GM23248 (cell line): ENCODE data around the gene TGFBI. TPM values are rescaled to one million over a fixed set of nuclear protein-coding genes. Genes with fewer than 3 reads are reported as not detected.

Experiments
- DNase-seq: peaks from one replicate; pipeline ENCODE4 v3.0.0-alpha.2; 2015
- H2AFZ ChIP-seq: fragments of 200-600 bp; sonication (generic); 2 replicates; pipeline ENCODE4 v1.6.1; 2016; ENCODE audit warnings: antibody characterized with exemption
- H3F3A ChIP-seq: fragments of 200-600 bp; sonication (generic); 2 replicates; pipeline ENCODE4 v1.6.1; 2016; ENCODE audit warnings: mild to moderate bottlenecking, antibody characterized with exemption, mixed run types; ENCODE audit not compliant: insufficient read depth
- H3K27ac ChIP-seq: fragments of 200-600 bp; sonication (generic); 2 replicates; pipeline ENCODE4 v1.5.1; 2016; ENCODE audit warnings: mild to moderate bottlenecking
- H3K27me3 ChIP-seq: fragments of 200-600 bp; sonication (generic); replicated peaks from 2 replicates; pipeline ENCODE4 v1.6.1; 2016; ENCODE audit warnings: mild to moderate bottlenecking; ENCODE audit not compliant: insufficient read depth
- H3K36me3 ChIP-seq: fragments of 200-600 bp; sonication (generic); 2 replicates; pipeline ENCODE4 v1.6.1; 2016; ENCODE audit warnings: low read depth, mild to moderate bottlenecking
- H3K4me1 ChIP-seq: fragments of 200-600 bp; sonication (generic); 2 replicates; pipeline ENCODE4 v1.6.1; 2016; ENCODE audit warnings: mild to moderate bottlenecking; ENCODE audit not compliant: insufficient read depth
- H3K4me2 ChIP-seq: fragments of 200-600 bp; sonication (generic); one replicate; pipeline ENCODE4 v1.6.1; 2016; ENCODE audit warnings: mild to moderate bottlenecking; ENCODE audit not compliant: unreplicated experiment
- H3K4me3 ChIP-seq: fragments of 200-600 bp; sonication (generic); 2 replicates; pipeline ENCODE4 v1.5.1; 2016; ENCODE audit warnings: mild to moderate bottlenecking
- H3K79me2 ChIP-seq: fragments of 200-600 bp; sonication (generic); 2 replicates; pipeline ENCODE4 v1.6.1; 2016; ENCODE audit warnings: mild to moderate bottlenecking; ENCODE audit not compliant: insufficient read depth
- H3K9ac ChIP-seq: fragments of 200-600 bp; sonication (generic); 2 replicates; pipeline ENCODE4 v1.6.1; 2016; ENCODE audit warnings: mild to moderate bottlenecking
- H3K9me2 ChIP-seq: fragments of 200-600 bp; sonication (generic); 2 replicates; pipeline ENCODE4 v1.6.1; 2016; ENCODE audit warnings: mixed run types, mild to moderate bottlenecking, moderate library complexity; ENCODE audit not compliant: insufficient read depth
- H3K9me3 ChIP-seq: fragments of 200-600 bp; sonication (generic); one replicate; pipeline ENCODE4 v1.6.1; 2017; ENCODE audit warnings: low read depth
- H4K20me1 ChIP-seq: fragments of 200-600 bp; sonication (generic); 2 replicates; pipeline ENCODE4 v1.6.0; 2016; ENCODE audit not compliant: insufficient read depth
- EZH2 ChIP-seq: fragments of 200-600 bp; sonication (generic); IDR thresholded peaks from 2 replicates; pipeline ENCODE4 v1.6.1; 2018; ENCODE audit warnings: antibody characterized with exemption, mild to moderate bottlenecking; ENCODE audit not compliant: insufficient read depth, poor library complexity, severe bottlenecking
- EZH2phosphoT487 ChIP-seq: fragments of 200-600 bp; sonication (generic); IDR thresholded peaks from 2 replicates; pipeline ENCODE4 v1.6.1; 2018; ENCODE audit warnings: antibody characterized with exemption, moderate library complexity, mild to moderate bottlenecking, low read depth; ENCODE audit not compliant: insufficient read depth
- WGBS, 2 experiments: methylation state at CpG; one replicate each; pipeline ENCODE4 v1.1.6; 2015 to 2017; ENCODE audit warnings: low lambda C conversion rate in 2 of 2, low coverage in 1 of 2; ENCODE audit errors: missing lambda C conversion rate in 2 of 2; 5-methylcytosine and 5-hydroxymethylcytosine counted together
- in situ Hi-C: fragments of 300-500 bp; cut with MboI; formaldehyde crosslinking; loops from 2 replicates; pipeline ENCODE4 v1.15.0; 2020
- polyA plus RNA-seq: library from polyadenylated mRNA; unstranded; fragments of >200 nt; fragmentation: Nextera tagmentation; extraction: Ambion mirVana; gene quantifications from 2 replicates; pipeline ENCODE4 v1.2.1, GENCODE V29; 2016
- total RNA-seq: library from RNA; depleted of rRNA; stranded (reverse); fragments of >200 nt; shearing (Covaris generic); gene quantifications from 2 replicates; pipeline ENCODE4 v1.2.3, GENCODE V29; 2014

TGFBI gene
- total and polyA plus RNA-seq, 2 experiments from 2014 or later: 7,109 to 7,159 TPM

DNA sequence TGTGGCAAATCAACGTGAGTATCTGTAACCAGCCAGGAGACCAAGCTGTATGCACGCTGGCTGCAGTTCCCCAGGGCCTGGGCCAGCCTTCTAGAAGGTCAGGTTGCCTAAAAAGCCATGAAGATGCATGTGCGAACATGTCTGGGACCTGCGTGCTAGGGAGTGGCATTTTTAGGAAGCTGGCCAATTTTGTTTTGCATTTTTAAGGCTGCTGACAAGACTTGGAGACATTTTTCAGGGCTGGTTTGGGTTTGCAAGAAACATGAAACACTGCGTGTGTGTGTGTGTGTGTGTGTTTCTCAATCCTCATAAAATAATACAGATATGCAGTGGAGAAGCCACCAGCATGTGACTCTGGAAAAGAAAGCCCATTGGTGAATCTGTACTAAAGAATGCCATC lies 5.1 kb downstream of the TGFBI start:
- Histone ChIP-seq H3K4me1 (peaks cover 66% of the 10 kb centered on the region), H3K27ac (peak overlapping the region; percentile 90), H4K20me1 (no peaks in the 10 kb centered on the region)

GRCh38 chr5:136034492-136034891 lies 5.7 kb downstream of the TGFBI start:
- no peaks in the 10 kb centered on the region for H3K9me3 ChIP-seq
- H3K4me2 ChIP-seq: peak overlapping the region; percentile 4
- no peak for TF ChIP-seq EZH2
- TF ChIP-seq EZH2phosphoT487: no peak
- 46 to 50% methylated on average over 1 of the region's 1 CpG for WGBS, 2 experiments
- H3K9me2 ChIP-seq: no peaks in the 10 kb centered on the region
- peak overlapping the region; percentile 90 for H3K27ac ChIP-seq
- H3K27me3 ChIP-seq: no peaks in the 10 kb centered on the region
- peaks cover 100% of the 10 kb centered on the region for H3F3A ChIP-seq
- H2AFZ ChIP-seq: no peak overlapping the region
- H3K9ac ChIP-seq: peak overlapping the region; percentile 96
- peaks cover 84% of the 10 kb centered on the region for H3K79me2 ChIP-seq
- no peak overlapping the region for H3K4me3 ChIP-seq
- in situ Hi-C loops: no loop called here
- DNase-seq: no peak
- no peaks in the 10 kb centered on the region for H4K20me1 ChIP-seq
- peaks cover 66% of the 10 kb centered on the region for H3K4me1 ChIP-seq
- H3K36me3 ChIP-seq: peaks cover 65% of the 10 kb centered on the region

More for the DNA sequence above, 5.1 kb downstream of the TGFBI start:
- DNase-seq: peak; percentile 65
- no peaks in the 10 kb centered on the region for H3K9me2 ChIP-seq
- no peaks in the 10 kb centered on the region for H3K9me3 ChIP-seq
- H3K79me2 ChIP-seq: peaks cover 84% of the 10 kb centered on the region
- H3F3A ChIP-seq: peaks cover 94% of the 10 kb centered on the region
- no peak overlapping the region for H3K4me3 ChIP-seq
- peaks cover 61% of the 10 kb centered on the region for H3K36me3 ChIP-seq
- peak overlapping the region; percentile 96 for H3K9ac ChIP-seq
- WGBS, 2 experiments: 30 to 33% methylated on average over 5 of the region's 5 CpGs
- no peaks in the 10 kb centered on the region for H3K27me3 ChIP-seq
- TF ChIP-seq EZH2 (no peak), EZH2phosphoT487 (no peak)
- in situ Hi-C loops: no loop called here
- no peak overlapping the region for H2AFZ ChIP-seq
- H3K4me2 ChIP-seq: no peak overlapping the region

DNA sequence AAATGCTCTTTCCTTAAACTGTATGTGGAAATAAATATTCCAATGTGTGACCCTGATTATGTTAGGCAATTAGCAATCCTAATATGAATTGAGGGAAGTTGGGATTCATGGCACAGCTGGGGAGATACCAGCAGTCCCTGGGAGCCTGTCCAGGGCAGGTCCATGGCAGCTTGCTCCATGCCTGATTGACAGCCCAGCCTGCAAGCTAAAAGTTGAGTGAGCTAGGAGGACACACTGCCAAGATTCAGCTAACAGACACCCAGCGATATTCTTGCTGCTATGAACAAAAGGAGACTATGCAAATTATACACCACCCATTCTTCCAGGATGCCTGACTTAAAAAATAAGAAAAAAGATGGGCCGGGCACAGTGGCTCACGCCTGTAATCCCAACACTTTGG lies 6.2 kb downstream of the TGFBI start:
- no peak for TF ChIP-seq EZH2
- TF ChIP-seq EZH2phosphoT487: no peak
- peaks cover 100% of the 10 kb centered on the region for H3F3A ChIP-seq
- H3K4me1 ChIP-seq: peaks cover 66% of the 10 kb centered on the region
- peaks cover 82% of the 10 kb centered on the region for H3K79me2 ChIP-seq
- no peak overlapping the region for H2AFZ ChIP-seq
- H3K9ac ChIP-seq: peak overlapping the region; percentile 96
- no peak for DNase-seq
- H3K4me2 ChIP-seq: peak overlapping the region; percentile 4
- H3K9me2 ChIP-seq: no peaks in the 10 kb centered on the region
- no peaks in the 10 kb centered on the region for H4K20me1 ChIP-seq
- peak overlapping the region; percentile 90 for H3K27ac ChIP-seq
- 85% methylated on average over 3 of the region's 3 CpGs for WGBS, 2 experiments
- no peak overlapping the region for H3K4me3 ChIP-seq
- no peaks in the 10 kb centered on the region for H3K27me3 ChIP-seq
- peaks cover 65% of the 10 kb centered on the region for H3K36me3 ChIP-seq
- in situ Hi-C loops: no loop called here
- no peaks in the 10 kb centered on the region for H3K9me3 ChIP-seq

DNA sequence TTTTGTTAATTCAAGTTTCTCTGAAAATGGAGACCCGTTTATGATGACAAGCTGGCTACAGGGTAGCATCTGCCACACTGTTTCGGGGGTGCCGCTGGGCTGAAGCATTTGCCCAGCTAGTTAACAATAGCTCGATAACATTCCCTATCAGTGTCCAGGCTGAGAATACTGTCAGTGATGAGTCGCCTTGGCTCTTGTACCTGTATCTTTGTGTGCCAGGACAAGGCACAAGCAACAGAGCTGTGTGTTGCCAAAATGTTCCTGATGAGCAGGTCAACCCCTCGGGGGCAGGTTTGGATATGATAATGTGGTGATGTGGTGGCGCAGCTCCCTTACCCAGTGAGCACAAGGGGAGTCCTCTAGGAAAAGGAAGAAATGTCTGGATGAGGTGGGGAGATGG lies 7.0 kb downstream of the TGFBI start:
- Histone ChIP-seq H3K27ac (peak overlapping the region; percentile 90), H4K20me1 (no peaks in the 10 kb centered on the region), H3K4me3 (no peak overlapping the region), H3K9me2 (no peaks in the 10 kb centered on the region), H3K36me3 (peaks cover 74% of the 10 kb centered on the region), H3K4me1 (peaks cover 63% of the 10 kb centered on the region), H3K79me2 (peaks cover 81% of the 10 kb centered on the region), H3F3A (peaks cover 100% of the 10 kb centered on the region), H3K9me3 (no peaks in the 10 kb centered on the region), H3K27me3 (no peaks in the 10 kb centered on the region), H2AFZ (no peak overlapping the region), H3K9ac (peak overlapping the region; percentile 44), H3K4me2 (no peak overlapping the region)
- TF ChIP-seq EZH2phosphoT487: no peak
- TF ChIP-seq EZH2: no peak
- peak; percentile 49 for DNase-seq
- 90 to 92% methylated on average over 7 of the region's 7 CpGs for WGBS, 2 experiments
- in situ Hi-C loops: no loop called here
